Esophagus muscularis mucosa (tissue), 3 donors: ENCODE data around the gene EXOC3.

Source experiments
- CTCF ChIP-seq, 3 experiments: fragments of 200-600 bp in 2 of 3; fragments of 450-650 bp in 1 of 3; sonication (generic) in 2 of 3; IDR thresholded peaks; one replicate each; pipeline ENCODE4 v1.5.1; 2017 to 2019; ENCODE audit warnings: antibody characterized with exemption in 3 of 3, mild to moderate bottlenecking in 2 of 3, moderate library complexity in 1 of 3
- POLR2A ChIP-seq: fragments of 450-650 bp; IDR thresholded peaks from one replicate; pipeline ENCODE4 v1.6.1; 2017; ENCODE audit warnings: antibody characterized with exemption, moderate library complexity, mild to moderate bottlenecking, low read depth

DNA sequence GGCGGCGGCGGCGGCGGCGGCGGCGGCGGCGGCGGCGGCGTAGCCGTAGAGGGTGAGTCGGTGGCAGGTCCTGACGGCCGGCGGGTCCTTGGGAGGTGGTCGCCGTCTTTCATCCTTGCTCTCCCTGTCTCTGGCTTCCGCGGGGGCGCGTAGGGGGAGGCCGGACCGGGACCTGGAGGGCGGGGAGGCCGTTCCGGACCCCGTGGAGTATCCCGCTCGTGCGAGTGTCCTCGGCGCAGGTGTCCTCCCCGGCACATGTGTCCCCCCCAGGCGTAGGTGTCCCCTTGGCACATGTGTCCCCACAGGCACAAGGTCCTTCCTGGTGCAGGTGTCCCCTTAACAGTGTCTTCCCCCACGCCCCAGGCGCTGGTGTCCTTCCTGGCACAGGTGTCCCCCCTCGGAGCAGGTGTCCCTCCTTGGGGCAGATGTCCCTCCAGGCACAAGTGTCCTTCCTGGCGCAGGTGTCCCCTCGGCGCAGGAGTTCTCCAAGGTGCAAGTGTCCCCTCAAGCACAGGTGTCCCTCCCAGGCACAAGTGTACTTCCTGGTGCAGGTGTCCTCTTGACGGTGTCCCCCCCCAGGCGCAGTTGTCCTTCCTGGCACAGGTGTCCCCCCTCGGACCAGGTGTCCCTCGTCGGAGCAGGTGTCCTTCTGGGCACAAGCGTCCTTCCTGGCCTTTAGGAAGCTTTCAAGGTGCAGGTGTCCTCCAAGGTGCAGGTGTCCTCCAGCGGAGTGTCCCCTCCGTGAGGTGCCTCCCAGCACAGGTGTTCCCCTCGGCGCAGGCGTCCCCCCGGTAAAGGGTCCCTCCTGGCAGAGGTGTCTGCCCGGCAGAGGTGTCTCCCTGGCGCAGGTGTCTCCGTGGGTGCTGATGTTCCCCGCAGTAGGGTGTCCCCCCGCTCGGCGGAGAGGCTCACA lies 519 bp downstream of the EXOC3 start:
- TF ChIP-seq CTCF (IDR thresholded peaks at IDR 0.05) (no peak), POLR2A (no peak)
